ENCODE data around the gene GMPS. TPM values are rescaled to one million over a fixed set of nuclear protein-coding genes. Genes with fewer than 3 reads are reported as not detected.

The GMPS gene
- total RNA-seq, 1 donor from 2014 or later: 42.2 TPM

GRCh38 chr3:155889212-155889611 is 18.8 kb downstream of the GMPS start:
- Mint-ChIP-seq H3K36me3 (ENCODE audit: low read depth) (peaks cover 14% of the 10 kb centered on the region), H3K4me3 (no peak overlapping the region), H3K9me3 (no peaks in the 10 kb centered on the region), H3K4me1 (peaks cover 19% of the 10 kb centered on the region), H3K27ac (no peak overlapping the region), H3K27me3 (no peaks in the 10 kb centered on the region)
- DNase-seq (no peak), ATAC-seq (ENCODE audit: low read depth) (no peak)
- ChIA-PET CTCF (interaction anchor here (0.7 kb wide), 1 partner anchor 18 kb away, joined by 3 read pairs; no protein-coding TSS in a partner anchor), POLR2A (no interaction called here)
- TF ChIP-seq, protein P1, sequence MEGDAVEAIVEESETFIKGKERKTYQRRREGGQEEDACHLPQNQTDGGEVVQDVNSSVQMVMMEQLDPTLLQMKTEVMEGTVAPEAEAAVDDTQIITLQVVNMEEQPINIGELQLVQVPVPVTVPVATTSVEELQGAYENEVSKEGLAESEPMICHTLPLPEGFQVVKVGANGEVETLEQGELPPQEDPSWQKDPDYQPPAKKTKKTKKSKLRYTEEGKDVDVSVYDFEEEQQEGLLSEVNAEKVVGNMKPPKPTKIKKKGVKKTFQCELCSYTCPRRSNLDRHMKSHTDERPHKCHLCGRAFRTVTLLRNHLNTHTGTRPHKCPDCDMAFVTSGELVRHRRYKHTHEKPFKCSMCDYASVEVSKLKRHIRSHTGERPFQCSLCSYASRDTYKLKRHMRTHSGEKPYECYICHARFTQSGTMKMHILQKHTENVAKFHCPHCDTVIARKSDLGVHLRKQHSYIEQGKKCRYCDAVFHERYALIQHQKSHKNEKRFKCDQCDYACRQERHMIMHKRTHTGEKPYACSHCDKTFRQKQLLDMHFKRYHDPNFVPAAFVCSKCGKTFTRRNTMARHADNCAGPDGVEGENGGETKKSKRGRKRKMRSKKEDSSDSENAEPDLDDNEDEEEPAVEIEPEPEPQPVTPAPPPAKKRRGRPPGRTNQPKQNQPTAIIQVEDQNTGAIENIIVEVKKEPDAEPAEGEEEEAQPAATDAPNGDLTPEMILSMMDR (IDR thresholded peaks at IDR 0.05): no peak
- intact Hi-C loops (cut with micrococcal nuclease): no loop called here

- H3K9me3 Mint-ChIP-seq: no peaks in the 10 kb centered on the region
- TF ChIP-seq, protein P1 (IDR thresholded peaks at IDR 0.05): no peak
- H3K36me3 Mint-ChIP-seq (ENCODE audit: low read depth): peaks cover 19% of the 10 kb centered on the region
- ATAC-seq (ENCODE audit: low read depth) (no peak), DNase-seq (no peak)
- peaks cover 14% of the 10 kb centered on the region for H3K4me1 Mint-ChIP-seq
- intact Hi-C loops (cut with micrococcal nuclease): no loop called here
- ChIA-PET POLR2A (interaction anchor here (0.6 kb wide), 1 partner anchor 42 kb away, joined by 5 read pairs; no protein-coding TSS in a partner anchor), CTCF (no interaction called here)
- no peaks in the 10 kb centered on the region for H3K27me3 Mint-ChIP-seq
- H3K4me3 Mint-ChIP-seq: no peak overlapping the region
- H3K27ac Mint-ChIP-seq: no peak overlapping the region
Measured at GRCh38 chr3:155889952-155890351, 19.5 kb downstream of the GMPS start.

DNA sequence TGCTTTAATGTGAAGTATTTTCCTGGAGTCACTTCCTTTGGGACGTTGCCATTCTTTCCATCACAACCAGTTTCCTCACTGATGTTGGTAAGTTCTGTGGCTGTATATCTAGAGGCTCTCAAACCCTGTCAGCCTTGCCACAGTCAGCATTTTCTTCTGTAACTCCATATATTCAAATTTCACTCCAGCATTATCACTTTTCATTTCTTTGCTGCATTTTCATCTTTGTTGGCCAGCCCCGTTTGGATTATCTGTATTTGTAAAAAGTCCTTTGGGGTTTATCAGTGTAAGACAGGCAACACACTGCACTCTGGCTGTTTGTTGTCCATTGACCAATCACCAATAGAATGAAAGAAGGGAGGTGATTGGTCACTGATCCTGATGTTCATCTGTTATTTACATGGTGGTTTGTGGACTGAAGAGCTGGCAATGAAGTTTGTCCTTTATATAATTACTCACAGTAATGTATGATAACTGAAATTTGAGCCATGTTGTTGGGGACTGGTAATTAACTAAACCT is 20.3 kb downstream of the GMPS start:
- TF ChIP-seq, protein P1 (IDR thresholded peaks at IDR 0.05): no peak
- DNase-seq (no peak), ATAC-seq (ENCODE audit: low read depth) (no peak)
- intact Hi-C loops (cut with micrococcal nuclease): no loop called here
- ChIA-PET CTCF (no interaction called here), POLR2A (interaction anchor here (0.6 kb wide), 1 partner anchor 41 kb away, joined by 5 read pairs; no protein-coding TSS in a partner anchor)
- no peaks in the 10 kb centered on the region for H3K9me3 Mint-ChIP-seq
- no peak overlapping the region for H3K4me3 Mint-ChIP-seq
- H3K36me3 Mint-ChIP-seq (ENCODE audit: low read depth): peaks cover 25% of the 10 kb centered on the region
- no peaks in the 10 kb centered on the region for H3K27me3 Mint-ChIP-seq
- H3K4me1 Mint-ChIP-seq: peaks cover 14% of the 10 kb centered on the region
- H3K27ac Mint-ChIP-seq: no peak overlapping the region

DNA sequence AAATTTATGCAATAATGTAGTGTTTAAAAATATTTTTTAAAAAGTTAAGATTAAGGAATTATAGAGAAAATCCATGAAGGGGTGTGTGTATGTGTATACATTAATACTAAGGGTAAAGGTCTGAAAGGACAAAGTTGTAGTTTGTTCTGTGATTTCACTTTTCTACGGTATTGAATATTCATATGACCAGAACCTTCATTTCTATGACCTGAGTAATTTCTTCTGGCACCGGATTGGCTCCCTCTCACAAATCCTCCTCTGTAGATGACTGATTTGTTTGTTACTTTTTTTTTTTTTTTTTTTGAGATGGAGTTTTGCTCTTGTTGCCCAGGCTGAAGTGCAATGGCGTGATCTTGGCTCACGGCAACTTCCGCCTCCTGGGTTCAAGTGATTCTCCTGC is 20.9 kb downstream of the GMPS start:
- Mint-ChIP-seq H3K27ac (no peak overlapping the region), H3K4me1 (peaks cover 14% of the 10 kb centered on the region), H3K9me3 (no peaks in the 10 kb centered on the region), H3K27me3 (no peaks in the 10 kb centered on the region), H3K4me3 (no peak overlapping the region), H3K36me3 (ENCODE audit: low read depth) (peaks cover 27% of the 10 kb centered on the region)
- intact Hi-C loops (cut with micrococcal nuclease): no loop called here
- ChIA-PET CTCF (no interaction called here), POLR2A (no interaction called here)
- TF ChIP-seq, protein P1 (IDR thresholded peaks at IDR 0.05): no peak
- DNase-seq (no peak), ATAC-seq (ENCODE audit: low read depth) (no peak)

GRCh38 chr3:155895379-155895900 is 25.0 kb downstream of the GMPS start:
- ChIA-PET POLR2A (no interaction called here), CTCF (no interaction called here)
- Mint-ChIP-seq H3K4me3 (no peak overlapping the region), H3K27ac (no peak overlapping the region), H3K9me3 (no peaks in the 10 kb centered on the region), H3K4me1 (peaks cover 7% of the 10 kb centered on the region), H3K36me3 (ENCODE audit: low read depth) (peaks cover 59% of the 10 kb centered on the region), H3K27me3 (no peaks in the 10 kb centered on the region)
- TF ChIP-seq, protein P1 (IDR thresholded peaks at IDR 0.05): no peak
- DNase-seq (no peak), ATAC-seq (ENCODE audit: low read depth) (no peak)
- intact Hi-C loops (cut with micrococcal nuclease): no loop called here

Measured in activated B cell treated with CpG ODN at 0.5 μM for 24 hours (primary cell).